HG03066 (cell line): ENCODE data around the gene C11orf87.

Source experiments
- ATAC-seq: cut with Tn5 transposase; IDR thresholded peaks from one replicate; pipeline ENCODE4 v1.9.1; 2021; ENCODE audit warnings: low read depth; ENCODE audit not compliant: unreplicated experiment

The C11orf87 gene

DNA sequence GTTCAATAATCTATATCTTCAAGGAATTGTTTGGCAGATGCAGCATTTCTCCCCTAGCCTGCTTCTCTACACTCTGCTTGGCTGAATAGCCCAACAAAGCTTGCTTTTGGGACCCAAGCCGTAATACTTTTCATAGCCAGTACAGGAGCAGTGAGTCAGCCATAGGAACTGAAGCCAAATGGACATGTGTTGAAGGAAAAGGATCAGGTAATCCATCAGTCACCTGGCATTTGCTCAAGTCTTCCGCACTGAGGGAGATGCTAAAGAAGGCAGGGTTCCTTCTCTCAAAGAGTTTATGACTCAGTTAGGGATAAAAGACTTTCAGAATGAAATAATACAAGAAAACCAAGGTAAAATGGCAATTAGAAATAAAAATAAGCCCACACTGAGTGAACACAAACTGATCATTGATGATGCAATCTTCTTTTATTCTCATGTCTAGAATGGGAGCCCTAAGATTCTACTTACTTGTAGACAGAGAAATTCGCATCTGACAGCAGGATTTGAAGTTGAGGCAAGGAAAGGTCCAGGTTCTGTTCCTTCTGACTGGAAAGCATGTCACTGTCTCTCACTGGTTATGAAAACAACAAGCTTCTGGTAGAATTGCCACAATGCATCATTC is 13.2 kb downstream of the C11orf87 start:
- ATAC-seq: no peak

- no peak for ATAC-seq
Measured at GRCh38 chr11:109439684-109440083, 17.7 kb downstream of the C11orf87 start.

GRCh38 chr11:109443052-109443451 is 21.1 kb downstream of the C11orf87 start:
- ATAC-seq: no peak

DNA sequence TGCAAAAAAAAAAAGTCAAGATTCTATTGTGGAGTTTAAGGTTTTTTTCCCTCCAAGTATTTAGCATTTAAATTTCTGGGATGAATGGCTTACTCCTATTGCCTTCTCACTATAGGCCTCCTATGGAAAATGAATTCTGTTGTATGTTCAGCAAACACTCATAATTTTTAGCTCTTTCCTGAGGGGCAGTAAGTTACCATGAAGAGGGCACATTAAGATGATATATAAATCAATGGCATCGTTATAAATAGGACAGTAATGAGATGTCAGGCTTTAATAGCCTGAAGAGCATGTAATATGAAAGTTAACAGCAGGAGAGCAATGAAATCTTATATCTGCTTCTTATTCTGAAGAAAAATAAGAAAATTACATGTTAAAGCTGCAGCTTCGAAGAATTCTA is 32.9 kb downstream of the C11orf87 start:
- ATAC-seq: no peak
